Measurements from ENCODE around the gene HDAC4.

DNA sequence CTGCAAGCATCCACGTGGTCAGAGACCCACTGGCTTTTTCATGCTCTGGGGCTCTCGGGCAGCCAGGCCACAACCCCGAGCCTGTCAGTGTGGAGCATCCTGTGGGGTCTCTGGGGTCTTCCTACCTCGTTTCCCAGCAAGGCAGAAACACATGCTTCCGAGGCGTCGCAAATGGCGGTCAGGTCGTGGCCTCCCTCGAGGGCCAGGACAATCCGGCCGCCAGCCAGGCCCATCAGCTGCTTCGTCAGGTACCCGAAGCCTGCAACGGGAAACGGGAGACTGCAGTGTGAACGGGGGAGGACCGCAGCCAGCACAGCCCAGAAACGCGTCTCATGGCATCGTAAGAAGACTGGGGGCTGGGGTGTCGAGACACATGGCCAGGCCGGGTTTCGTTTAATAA lies 334.2 kb downstream of the HDAC4 start:
- TF ChIP-seq EZH2 (IDR thresholded peaks at IDR 0.05; ENCODE audit: borderline replicate concordance, control insufficient read depth, low read depth, low read length) (no peak), KAT2A (conservative IDR thresholded peaks at IDR 0.05; ENCODE audit: control insufficient read depth, low read depth, low read length) (no peak), REST (IDR thresholded peaks at IDR 0.05; ENCODE audit: low read depth, low read length) (no peak), ZNF384 (IDR thresholded peaks at IDR 0.05; ENCODE audit: borderline replicate concordance, low read depth, low read length) (no peak), SP1 (IDR thresholded peaks at IDR 0.05; ENCODE audit: low read depth, low read length) (no peak), RFX5 (IDR thresholded peaks at IDR 0.05; ENCODE audit: low read depth, low read length) (no peak)
- TF ChIP-seq, protein P1, sequence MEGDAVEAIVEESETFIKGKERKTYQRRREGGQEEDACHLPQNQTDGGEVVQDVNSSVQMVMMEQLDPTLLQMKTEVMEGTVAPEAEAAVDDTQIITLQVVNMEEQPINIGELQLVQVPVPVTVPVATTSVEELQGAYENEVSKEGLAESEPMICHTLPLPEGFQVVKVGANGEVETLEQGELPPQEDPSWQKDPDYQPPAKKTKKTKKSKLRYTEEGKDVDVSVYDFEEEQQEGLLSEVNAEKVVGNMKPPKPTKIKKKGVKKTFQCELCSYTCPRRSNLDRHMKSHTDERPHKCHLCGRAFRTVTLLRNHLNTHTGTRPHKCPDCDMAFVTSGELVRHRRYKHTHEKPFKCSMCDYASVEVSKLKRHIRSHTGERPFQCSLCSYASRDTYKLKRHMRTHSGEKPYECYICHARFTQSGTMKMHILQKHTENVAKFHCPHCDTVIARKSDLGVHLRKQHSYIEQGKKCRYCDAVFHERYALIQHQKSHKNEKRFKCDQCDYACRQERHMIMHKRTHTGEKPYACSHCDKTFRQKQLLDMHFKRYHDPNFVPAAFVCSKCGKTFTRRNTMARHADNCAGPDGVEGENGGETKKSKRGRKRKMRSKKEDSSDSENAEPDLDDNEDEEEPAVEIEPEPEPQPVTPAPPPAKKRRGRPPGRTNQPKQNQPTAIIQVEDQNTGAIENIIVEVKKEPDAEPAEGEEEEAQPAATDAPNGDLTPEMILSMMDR (IDR thresholded peaks at IDR 0.05 in 2 of 3, conservative IDR thresholded peaks at IDR 0.05 in 1 of 3; ENCODE audit: control insufficient read depth in 2 of 3, extremely low read depth in 1 of 3, insufficient read depth in 1 of 3, low read depth in 3 of 3, low read length in 3 of 3) = no peak

Measured in GM12878 (cell line).